Superior temporal gyrus (tissue), 1 donor: ENCODE data around the gene ERCC5.

Experiments used
- DNase-seq: peaks from one replicate; pipeline ENCODE4 v3.0.0-alpha.2; 2016; ENCODE audit errors: extremely low spot score

The ERCC5 gene

DNA sequence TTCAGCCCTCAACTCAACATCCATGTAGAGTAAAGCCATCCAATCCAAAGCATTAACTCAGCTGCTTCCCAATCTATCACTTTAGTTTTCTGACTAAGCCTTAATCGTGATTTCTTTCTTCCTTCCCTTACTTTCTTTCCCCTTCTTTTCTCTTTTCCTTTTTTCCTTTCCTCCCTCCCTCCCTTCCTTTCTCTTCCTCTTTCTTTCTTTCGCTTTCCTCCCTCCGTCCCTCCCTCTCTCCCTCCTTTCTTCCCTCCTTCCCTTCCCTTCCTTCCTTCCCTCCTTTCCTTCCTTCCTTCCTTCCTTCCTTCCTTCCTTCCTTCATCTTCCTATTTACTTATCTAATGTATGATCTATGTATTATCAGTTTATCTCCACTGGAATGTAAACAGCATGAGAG lies 71.2 kb downstream of the ERCC5 start:
- no peak for DNase-seq

GRCh38 chr13:102922184-102922583 lies 76.4 kb downstream of the ERCC5 start:
- no peak for DNase-seq
